Endodermal cell (in vitro differentiated cells): ENCODE data around the gene CEP57L1. TPM values are rescaled to one million over a fixed set of nuclear protein-coding genes. Genes with fewer than 3 reads are reported as not detected.
"Not testable (repeated sequence)": the region's sequence is repeated elsewhere in the genome, so short reads cannot be mapped to it uniquely, and the experiment has no call there.

Source experiments
- DNase-seq: peaks from one replicate; pipeline ENCODE4 v3.0.0-alpha.2; 2017
- H3K27ac ChIP-seq: 2 replicates; pipeline ENCODE4 v1.5.1; 2013; ENCODE audit warnings: mild to moderate bottlenecking, low read depth, low read length, moderate library complexity
- H3K27me3 ChIP-seq: 2 replicates; pipeline ENCODE4 v1.6.1; 2013; ENCODE audit warnings: mild to moderate bottlenecking, low read length, moderate library complexity; ENCODE audit not compliant: insufficient read depth, control insufficient read depth, poor library complexity, severe bottlenecking
- H3K36me3 ChIP-seq: 2 replicates; pipeline ENCODE4 v1.7.0; 2013; ENCODE audit warnings: mild to moderate bottlenecking, low read length, moderate library complexity; ENCODE audit not compliant: control insufficient read depth, insufficient read depth
- H3K4me1 ChIP-seq: one replicate; pipeline ENCODE4 v1.7.0; 2013; ENCODE audit warnings: low read length; ENCODE audit not compliant: control insufficient read depth, insufficient read depth
- H3K4me3 ChIP-seq: 2 replicates; pipeline ENCODE4 v1.5.1; 2013; ENCODE audit warnings: mild to moderate bottlenecking, low read length, moderate library complexity
- H3K9ac ChIP-seq: 2 replicates; pipeline ENCODE4 v1.6.1; 2013; ENCODE audit warnings: mild to moderate bottlenecking, low read length, moderate library complexity; ENCODE audit not compliant: poor library complexity, severe bottlenecking; ENCODE audit errors: extremely low read depth
- H3K9me3 ChIP-seq: 2 replicates; pipeline ENCODE4 v1.6.1; 2013; ENCODE audit warnings: mild to moderate bottlenecking, low read length, moderate library complexity; ENCODE audit not compliant: control insufficient read depth
- H3K27ac Mint-ChIP-seq: 2 replicates; pipeline ENCODE4 v1.8.0; 2020; ENCODE audit warnings: mixed read lengths
- H3K27me3 Mint-ChIP-seq: 2 replicates; pipeline ENCODE4 v1.8.0; 2021; ENCODE audit warnings: mild to moderate bottlenecking, mixed read lengths; ENCODE audit not compliant: insufficient read depth
- H3K36me3 Mint-ChIP-seq: 2 replicates; pipeline ENCODE4 v1.8.0; 2020; ENCODE audit warnings: low read depth, mixed read lengths
- H3K4me1 Mint-ChIP-seq: 2 replicates; pipeline ENCODE4 v1.8.0; 2020; ENCODE audit warnings: mixed read lengths
- H3K4me3 Mint-ChIP-seq: 2 replicates; pipeline ENCODE4 v1.8.0; 2020; ENCODE audit warnings: mild to moderate bottlenecking, moderate library complexity, mixed read lengths
- H3K9me3 Mint-ChIP-seq: 2 replicates; pipeline ENCODE4 v1.8.0; 2020; ENCODE audit warnings: mild to moderate bottlenecking, mixed read lengths
- CTCF ChIP-seq: fragments of 200-600 bp; sonication (generic); conservative IDR thresholded peaks from 2 replicates; pipeline ENCODE4 v1.5.0; 2021; ENCODE audit warnings: antibody characterized with exemption, mild to moderate bottlenecking
- WGBS, 2 experiments: methylation state at CpG; one replicate each; pipeline versions ENCODE4 v1.1.5 to v1.1.7; 2013; ENCODE audit warnings: missing lambda C conversion rate in 2 of 2, mixed read lengths in 1 of 2; ENCODE audit not compliant: insufficient coverage in 1 of 2, insufficient read length in 1 of 2; 5-methylcytosine and 5-hydroxymethylcytosine counted together
- total RNA-seq, 2 donors: library from RNA; stranded (reverse); fragmentation: NEBNext Ultra II Directional in 1 of 2; extraction: Animal tissue kit (Norgen Biotek cat#: 25700) in 1 of 2; gene quantifications; 2 replicates in 1 of 2; 3 replicates in 1 of 2; pipeline ENCODE4 v1.2.1, GENCODE V29; 2021

The CEP57L1 gene
- total RNA-seq, 2 donors from 2014 or later: 8.4 to 17.6 TPM

- H3K9me3 ChIP-seq: peaks cover 32% of the 10 kb centered on the region
- no peaks in the 10 kb centered on the region for H3K36me3 ChIP-seq
- peaks cover 9% of the 10 kb centered on the region for H3K27me3 ChIP-seq
- H3K36me3 Mint-ChIP-seq: peaks cover 14% of the 10 kb centered on the region
- H3K27ac ChIP-seq: no peak overlapping the region
- DNase-seq: no peak
- no peak overlapping the region for H3K9ac ChIP-seq
- no peak overlapping the region for H3K27ac Mint-ChIP-seq
- peaks cover 24% of the 10 kb centered on the region for H3K4me1 ChIP-seq
- H3K4me1 Mint-ChIP-seq: peaks cover 45% of the 10 kb centered on the region
- H3K4me3 Mint-ChIP-seq: no peak overlapping the region
- peaks cover 35% of the 10 kb centered on the region for H3K9me3 Mint-ChIP-seq
- H3K4me3 ChIP-seq: no peak overlapping the region
- TF ChIP-seq CTCF: peak; percentile 7
- WGBS, 2 experiments: 50 to 59% methylated on average over 5 of the region's 5 CpGs
- H3K27me3 Mint-ChIP-seq: no peaks in the 10 kb centered on the region
These were observed 92.8 kb downstream of the CEP57L1 start for GRCh38 chr6:109188115-109188411.

GRCh38 chr6:109191368-109191767 is 96.1 kb downstream of the CEP57L1 start:
- not testable (repeated sequence) for H3K27ac ChIP-seq, H3K27ac Mint-ChIP-seq, H3K27me3 Mint-ChIP-seq, H3K27me3 ChIP-seq, H3K4me3 ChIP-seq, H3K36me3 ChIP-seq, H3K9ac ChIP-seq, DNase-seq, H3K4me3 Mint-ChIP-seq
- Histone ChIP-seq H3K9me3 (peaks cover 33% of the 10 kb centered on the region), H3K4me1 (peaks cover 12% of the 10 kb centered on the region)
- Mint-ChIP-seq H3K9me3 (peaks cover 48% of the 10 kb centered on the region), H3K4me1 (peaks cover 18% of the 10 kb centered on the region), H3K36me3 (peaks cover 17% of the 10 kb centered on the region)

GRCh38 chr6:109192865-109193264 is 97.6 kb downstream of the CEP57L1 start:
- Mint-ChIP-seq H3K4me3 (no peak overlapping the region), H3K27me3 (no peaks in the 10 kb centered on the region), H3K4me1 (peaks cover 7% of the 10 kb centered on the region), H3K27ac (no peak overlapping the region), H3K9me3 (peaks cover 48% of the 10 kb centered on the region), H3K36me3 (peaks cover 17% of the 10 kb centered on the region)
- no peak overlapping the region for H3K9ac ChIP-seq
- H3K27ac ChIP-seq: no peak overlapping the region
- WGBS, 2 experiments: 95 to 100% methylated on average over 3 of the region's 4 CpGs
- no peak for DNase-seq
- no peaks in the 10 kb centered on the region for H3K27me3 ChIP-seq
- no peak overlapping the region for H3K4me3 ChIP-seq
- no peaks in the 10 kb centered on the region for H3K4me1 ChIP-seq
- H3K36me3 ChIP-seq: no peaks in the 10 kb centered on the region
- no peak for TF ChIP-seq CTCF
- peaks cover 33% of the 10 kb centered on the region for H3K9me3 ChIP-seq

GRCh38 chr6:109194880-109195279 is 99.6 kb downstream of the CEP57L1 start:
- Mint-ChIP-seq H3K36me3 (peaks cover 17% of the 10 kb centered on the region), H3K27ac (no peak overlapping the region), H3K4me1 (peaks cover 2% of the 10 kb centered on the region), H3K4me3 (no peak overlapping the region), H3K27me3 (no peaks in the 10 kb centered on the region), H3K9me3 (peaks cover 43% of the 10 kb centered on the region)
- Histone ChIP-seq H3K4me1 (no peaks in the 10 kb centered on the region), H3K9ac (no peak overlapping the region), H3K27ac (no peak overlapping the region), H3K27me3 (no peaks in the 10 kb centered on the region), H3K9me3 (peaks cover 29% of the 10 kb centered on the region), H3K4me3 (no peak overlapping the region), H3K36me3 (no peaks in the 10 kb centered on the region)
- no peak for DNase-seq
- TF ChIP-seq CTCF: no peak
- WGBS, 2 experiments: 78 to 88% methylated on average over 1 of the region's 1 CpG
